ENCODE data around the gene MYO9A. TPM values are rescaled to one million over a fixed set of nuclear protein-coding genes. Genes with fewer than 3 reads are reported as not detected.

MYO9A gene
- polyA plus RNA-seq, 3 donors = 3.9 to 6.6 (median 5.0) TPM

- TF ChIP-seq, protein P1, sequence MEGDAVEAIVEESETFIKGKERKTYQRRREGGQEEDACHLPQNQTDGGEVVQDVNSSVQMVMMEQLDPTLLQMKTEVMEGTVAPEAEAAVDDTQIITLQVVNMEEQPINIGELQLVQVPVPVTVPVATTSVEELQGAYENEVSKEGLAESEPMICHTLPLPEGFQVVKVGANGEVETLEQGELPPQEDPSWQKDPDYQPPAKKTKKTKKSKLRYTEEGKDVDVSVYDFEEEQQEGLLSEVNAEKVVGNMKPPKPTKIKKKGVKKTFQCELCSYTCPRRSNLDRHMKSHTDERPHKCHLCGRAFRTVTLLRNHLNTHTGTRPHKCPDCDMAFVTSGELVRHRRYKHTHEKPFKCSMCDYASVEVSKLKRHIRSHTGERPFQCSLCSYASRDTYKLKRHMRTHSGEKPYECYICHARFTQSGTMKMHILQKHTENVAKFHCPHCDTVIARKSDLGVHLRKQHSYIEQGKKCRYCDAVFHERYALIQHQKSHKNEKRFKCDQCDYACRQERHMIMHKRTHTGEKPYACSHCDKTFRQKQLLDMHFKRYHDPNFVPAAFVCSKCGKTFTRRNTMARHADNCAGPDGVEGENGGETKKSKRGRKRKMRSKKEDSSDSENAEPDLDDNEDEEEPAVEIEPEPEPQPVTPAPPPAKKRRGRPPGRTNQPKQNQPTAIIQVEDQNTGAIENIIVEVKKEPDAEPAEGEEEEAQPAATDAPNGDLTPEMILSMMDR (IDR thresholded peaks at IDR 0.05) = no peak
- H3K79me2 ChIP-seq (ENCODE audit: insufficient read depth, low read length) = no peaks in the 10 kb centered on the region
- H4K20me1 ChIP-seq (ENCODE audit: insufficient read depth, low read length) = no peaks in the 10 kb centered on the region
- Mint-ChIP-seq H3K4me1 (no peaks in the 10 kb centered on the region), H3K36me3 (peaks cover 12 to 21% of the 10 kb centered on the region in 2 donors), H3K4me3 (no peak overlapping the region), H3K9me3 (peaks cover 0 to 8% (median 3%) of the 10 kb centered on the region in 7 donors), H3K27ac (no peak overlapping the region), H3K27me3 (ENCODE audit: low read depth in 3 of 3) (no peaks in the 10 kb centered on the region)
- DNase-seq = no peak
- no peak overlapping the region for H3K4me2 ChIP-seq (replicated peaks; ENCODE audit: extremely low read depth, low read length, poor library complexity, severe bottlenecking)
- no peak overlapping the region for H3K27ac ChIP-seq (ENCODE audit: low read depth in 1 of 2, low read length in 2 of 2)
- no peaks in the 10 kb centered on the region for H3K9me3 ChIP-seq (replicated peaks in 1 of 2; ENCODE audit: control insufficient read depth in 1 of 2, insufficient read depth in 1 of 2, low read length in 2 of 2)
- intact Hi-C loops (cut with micrococcal nuclease) = no loop called here
- no peak overlapping the region for H3K9ac ChIP-seq (ENCODE audit: insufficient read depth, low read length, poor library complexity, severe bottlenecking)
- H3K4me1 ChIP-seq (ENCODE audit: control insufficient read depth in 1 of 2, insufficient read depth in 2 of 2, low read length in 2 of 2) = no peaks in the 10 kb centered on the region
- no peak overlapping the region for H2AFZ ChIP-seq (ENCODE audit: insufficient read depth, low read depth, low read length, poor library complexity, severe bottlenecking)
- no peak overlapping the region for H3K4me3 ChIP-seq (replicated peaks in 1 of 3; ENCODE audit: low read depth in 2 of 3, low read length in 3 of 3)
- WGBS (ENCODE audit: insufficient coverage) = no CpG with 5 or more reads among the region's 3 CpGs
- no peaks in the 10 kb centered on the region for H3K36me3 ChIP-seq (replicated peaks in 1 of 2; ENCODE audit: control insufficient read depth in 1 of 2, insufficient read depth in 2 of 2, low read length in 2 of 2)
- H3K27me3 ChIP-seq (ENCODE audit: control insufficient read depth in 2 of 2, insufficient read depth in 2 of 2, low read length in 2 of 2) = no peaks in the 10 kb centered on the region
Measured at GRCh38 chr15:71914092-71914491, 203.9 kb downstream of the MYO9A start.

- Histone ChIP-seq H3K36me3 (replicated peaks in 1 of 2; ENCODE audit: control insufficient read depth in 1 of 2, insufficient read depth in 2 of 2, low read length in 2 of 2) (peaks cover 23 to 29% of the 10 kb centered on the region in 2 donors), H3K79me2 (ENCODE audit: insufficient read depth, low read length) (no peaks in the 10 kb centered on the region), H2AFZ (ENCODE audit: insufficient read depth, low read depth, low read length, poor library complexity, severe bottlenecking) (no peak overlapping the region), H3K4me2 (replicated peaks; ENCODE audit: extremely low read depth, low read length, poor library complexity, severe bottlenecking) (no peak overlapping the region), H3K9ac (ENCODE audit: insufficient read depth, low read length, poor library complexity, severe bottlenecking) (no peak overlapping the region), H3K4me1 (ENCODE audit: control insufficient read depth in 1 of 2, insufficient read depth in 2 of 2, low read length in 2 of 2) (no peaks in the 10 kb centered on the region), H3K27ac (ENCODE audit: low read depth in 1 of 2, low read length in 2 of 2) (no peak overlapping the region), H3K4me3 (replicated peaks in 1 of 3; ENCODE audit: low read depth in 2 of 3, low read length in 3 of 3) (no peak overlapping the region), H3K27me3 (ENCODE audit: control insufficient read depth in 2 of 2, insufficient read depth in 2 of 2, low read length in 2 of 2) (no peaks in the 10 kb centered on the region), H4K20me1 (ENCODE audit: insufficient read depth, low read length) (no peaks in the 10 kb centered on the region), H3K9me3 (replicated peaks in 1 of 2; ENCODE audit: control insufficient read depth in 1 of 2, insufficient read depth in 1 of 2, low read length in 2 of 2) (no peaks in the 10 kb centered on the region)
- Mint-ChIP-seq H3K9me3 (peaks cover 0 to 2% (median 0%) of the 10 kb centered on the region in 7 donors), H3K27me3 (ENCODE audit: low read depth in 3 of 3) (no peaks in the 10 kb centered on the region), H3K4me1 (no peaks in the 10 kb centered on the region), H3K4me3 (no peak overlapping the region), H3K36me3 (peaks cover 29 to 39% of the 10 kb centered on the region in 2 donors), H3K27ac (no peak overlapping the region)
- TF ChIP-seq, protein P1 (IDR thresholded peaks at IDR 0.05) = no peak
- 100% methylated on average over 5 of the region's 5 CpGs for WGBS (ENCODE audit: insufficient coverage)
- intact Hi-C loops (cut with micrococcal nuclease) = no loop called here
- no peak for DNase-seq
Measured at GRCh38 chr15:71899674-71900073, 218.3 kb downstream of the MYO9A start.
